ENCODE results near the gene PHACTR4. TPM values are rescaled to one million over a fixed set of nuclear protein-coding genes. Genes with fewer than 3 reads are reported as not detected.

Gene PHACTR4
- total and polyA plus RNA-seq, 2 of the 13 experiments (the other 11 are each of a cell fraction or from before 2014, with no cell fraction given), result 13.9 to 17.1 TPM

DNA sequence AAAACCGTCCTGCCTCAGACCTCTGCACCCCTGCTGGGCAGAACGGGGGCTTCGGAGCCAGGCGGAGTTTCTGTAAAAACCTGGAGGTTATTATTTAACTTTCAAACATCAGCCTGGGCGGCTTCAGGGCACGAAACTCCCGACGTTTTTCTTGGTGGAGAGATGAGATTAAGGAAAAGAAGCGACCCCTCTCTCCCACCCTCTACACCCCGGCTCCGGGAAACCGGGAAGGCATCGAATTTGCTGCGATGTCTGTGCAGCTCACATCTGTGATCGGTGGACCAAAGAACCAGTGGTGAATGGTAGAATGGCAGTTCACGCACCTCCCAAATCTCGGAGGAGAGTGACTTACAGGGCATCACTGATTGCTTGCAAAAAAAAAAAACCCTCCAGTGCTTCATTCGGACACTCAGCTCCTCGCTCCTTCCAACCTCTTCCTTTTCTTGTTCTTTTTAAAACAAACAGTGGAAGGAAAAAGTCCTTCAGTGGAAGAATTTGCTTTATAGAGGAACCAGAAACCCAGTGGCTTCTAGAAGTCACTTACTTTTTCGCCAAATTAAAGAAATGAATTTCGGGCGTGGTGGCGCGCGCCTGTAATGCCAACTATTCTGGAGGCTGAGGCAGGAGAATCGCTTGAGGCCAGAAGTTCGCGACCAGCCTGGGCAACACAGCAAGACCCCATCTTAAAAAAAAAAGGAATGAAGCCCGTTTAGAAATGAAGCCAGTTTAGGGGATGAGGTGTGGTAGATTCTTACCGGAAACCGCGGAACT lies 884 bp downstream of the PHACTR4 start (continued):
- TF ChIP-seq, protein P1, sequence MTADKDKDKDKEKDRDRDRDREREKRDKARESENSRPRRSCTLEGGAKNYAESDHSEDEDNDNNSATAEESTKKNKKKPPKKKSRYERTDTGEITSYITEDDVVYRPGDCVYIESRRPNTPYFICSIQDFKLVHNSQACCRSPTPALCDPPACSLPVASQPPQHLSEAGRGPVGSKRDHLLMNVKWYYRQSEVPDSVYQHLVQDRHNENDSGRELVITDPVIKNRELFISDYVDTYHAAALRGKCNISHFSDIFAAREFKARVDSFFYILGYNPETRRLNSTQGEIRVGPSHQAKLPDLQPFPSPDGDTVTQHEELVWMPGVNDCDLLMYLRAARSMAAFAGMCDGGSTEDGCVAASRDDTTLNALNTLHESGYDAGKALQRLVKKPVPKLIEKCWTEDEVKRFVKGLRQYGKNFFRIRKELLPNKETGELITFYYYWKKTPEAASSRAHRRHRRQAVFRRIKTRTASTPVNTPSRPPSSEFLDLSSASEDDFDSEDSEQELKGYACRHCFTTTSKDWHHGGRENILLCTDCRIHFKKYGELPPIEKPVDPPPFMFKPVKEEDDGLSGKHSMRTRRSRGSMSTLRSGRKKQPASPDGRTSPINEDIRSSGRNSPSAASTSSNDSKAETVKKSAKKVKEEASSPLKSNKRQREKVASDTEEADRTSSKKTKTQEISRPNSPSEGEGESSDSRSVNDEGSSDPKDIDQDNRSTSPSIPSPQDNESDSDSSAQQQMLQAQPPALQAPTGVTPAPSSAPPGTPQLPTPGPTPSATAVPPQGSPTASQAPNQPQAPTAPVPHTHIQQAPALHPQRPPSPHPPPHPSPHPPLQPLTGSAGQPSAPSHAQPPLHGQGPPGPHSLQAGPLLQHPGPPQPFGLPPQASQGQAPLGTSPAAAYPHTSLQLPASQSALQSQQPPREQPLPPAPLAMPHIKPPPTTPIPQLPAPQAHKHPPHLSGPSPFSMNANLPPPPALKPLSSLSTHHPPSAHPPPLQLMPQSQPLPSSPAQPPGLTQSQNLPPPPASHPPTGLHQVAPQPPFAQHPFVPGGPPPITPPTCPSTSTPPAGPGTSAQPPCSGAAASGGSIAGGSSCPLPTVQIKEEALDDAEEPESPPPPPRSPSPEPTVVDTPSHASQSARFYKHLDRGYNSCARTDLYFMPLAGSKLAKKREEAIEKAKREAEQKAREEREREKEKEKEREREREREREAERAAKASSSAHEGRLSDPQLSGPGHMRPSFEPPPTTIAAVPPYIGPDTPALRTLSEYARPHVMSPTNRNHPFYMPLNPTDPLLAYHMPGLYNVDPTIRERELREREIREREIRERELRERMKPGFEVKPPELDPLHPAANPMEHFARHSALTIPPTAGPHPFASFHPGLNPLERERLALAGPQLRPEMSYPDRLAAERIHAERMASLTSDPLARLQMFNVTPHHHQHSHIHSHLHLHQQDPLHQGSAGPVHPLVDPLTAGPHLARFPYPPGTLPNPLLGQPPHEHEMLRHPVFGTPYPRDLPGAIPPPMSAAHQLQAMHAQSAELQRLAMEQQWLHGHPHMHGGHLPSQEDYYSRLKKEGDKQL (CRISPR knock-in tag; IDR thresholded peaks at IDR 0.05; ENCODE audit: low read depth), result no peak
- no peak for TF ChIP-seq ZNF160 (CRISPR knock-in tag; IDR thresholded peaks at IDR 0.05)
- TF ChIP-seq FOSL2 (CRISPR knock-in tag; IDR thresholded peaks at IDR 0.05), result no peak
- TF ChIP-seq, protein P2, sequence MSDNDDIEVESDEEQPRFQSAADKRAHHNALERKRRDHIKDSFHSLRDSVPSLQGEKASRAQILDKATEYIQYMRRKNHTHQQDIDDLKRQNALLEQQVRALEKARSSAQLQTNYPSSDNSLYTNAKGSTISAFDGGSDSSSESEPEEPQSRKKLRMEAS (IDR thresholded peaks at IDR 0.05), result no peak
- no peak for TF ChIP-seq ZSCAN9 (CRISPR knock-in tag; IDR thresholded peaks at IDR 0.05; ENCODE audit: borderline replicate concordance)
- TF ChIP-seq, protein P3, sequence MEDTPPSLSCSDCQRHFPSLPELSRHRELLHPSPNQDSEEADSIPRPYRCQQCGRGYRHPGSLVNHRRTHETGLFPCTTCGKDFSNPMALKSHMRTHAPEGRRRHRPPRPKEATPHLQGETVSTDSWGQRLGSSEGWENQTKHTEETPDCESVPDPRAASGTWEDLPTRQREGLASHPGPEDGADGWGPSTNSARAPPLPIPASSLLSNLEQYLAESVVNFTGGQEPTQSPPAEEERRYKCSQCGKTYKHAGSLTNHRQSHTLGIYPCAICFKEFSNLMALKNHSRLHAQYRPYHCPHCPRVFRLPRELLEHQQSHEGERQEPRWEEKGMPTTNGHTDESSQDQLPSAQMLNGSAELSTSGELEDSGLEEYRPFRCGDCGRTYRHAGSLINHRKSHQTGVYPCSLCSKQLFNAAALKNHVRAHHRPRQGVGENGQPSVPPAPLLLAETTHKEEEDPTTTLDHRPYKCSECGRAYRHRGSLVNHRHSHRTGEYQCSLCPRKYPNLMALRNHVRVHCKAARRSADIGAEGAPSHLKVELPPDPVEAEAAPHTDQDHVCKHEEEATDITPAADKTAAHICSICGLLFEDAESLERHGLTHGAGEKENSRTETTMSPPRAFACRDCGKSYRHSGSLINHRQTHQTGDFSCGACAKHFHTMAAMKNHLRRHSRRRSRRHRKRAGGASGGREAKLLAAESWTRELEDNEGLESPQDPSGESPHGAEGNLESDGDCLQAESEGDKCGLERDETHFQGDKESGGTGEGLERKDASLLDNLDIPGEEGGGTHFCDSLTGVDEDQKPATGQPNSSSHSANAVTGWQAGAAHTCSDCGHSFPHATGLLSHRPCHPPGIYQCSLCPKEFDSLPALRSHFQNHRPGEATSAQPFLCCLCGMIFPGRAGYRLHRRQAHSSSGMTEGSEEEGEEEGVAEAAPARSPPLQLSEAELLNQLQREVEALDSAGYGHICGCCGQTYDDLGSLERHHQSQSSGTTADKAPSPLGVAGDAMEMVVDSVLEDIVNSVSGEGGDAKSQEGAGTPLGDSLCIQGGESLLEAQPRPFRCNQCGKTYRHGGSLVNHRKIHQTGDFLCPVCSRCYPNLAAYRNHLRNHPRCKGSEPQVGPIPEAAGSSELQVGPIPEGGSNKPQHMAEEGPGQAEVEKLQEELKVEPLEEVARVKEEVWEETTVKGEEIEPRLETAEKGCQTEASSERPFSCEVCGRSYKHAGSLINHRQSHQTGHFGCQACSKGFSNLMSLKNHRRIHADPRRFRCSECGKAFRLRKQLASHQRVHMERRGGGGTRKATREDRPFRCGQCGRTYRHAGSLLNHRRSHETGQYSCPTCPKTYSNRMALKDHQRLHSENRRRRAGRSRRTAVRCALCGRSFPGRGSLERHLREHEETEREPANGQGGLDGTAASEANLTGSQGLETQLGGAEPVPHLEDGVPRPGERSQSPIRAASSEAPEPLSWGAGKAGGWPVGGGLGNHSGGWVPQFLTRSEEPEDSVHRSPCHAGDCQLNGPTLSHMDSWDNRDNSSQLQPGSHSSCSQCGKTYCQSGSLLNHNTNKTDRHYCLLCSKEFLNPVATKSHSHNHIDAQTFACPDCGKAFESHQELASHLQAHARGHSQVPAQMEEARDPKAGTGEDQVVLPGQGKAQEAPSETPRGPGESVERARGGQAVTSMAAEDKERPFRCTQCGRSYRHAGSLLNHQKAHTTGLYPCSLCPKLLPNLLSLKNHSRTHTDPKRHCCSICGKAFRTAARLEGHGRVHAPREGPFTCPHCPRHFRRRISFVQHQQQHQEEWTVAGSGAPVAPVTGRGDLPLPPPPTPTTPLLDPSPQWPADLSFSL (CRISPR knock-in tag; IDR thresholded peaks at IDR 0.05), result no peak
- TF ChIP-seq, protein P4, sequence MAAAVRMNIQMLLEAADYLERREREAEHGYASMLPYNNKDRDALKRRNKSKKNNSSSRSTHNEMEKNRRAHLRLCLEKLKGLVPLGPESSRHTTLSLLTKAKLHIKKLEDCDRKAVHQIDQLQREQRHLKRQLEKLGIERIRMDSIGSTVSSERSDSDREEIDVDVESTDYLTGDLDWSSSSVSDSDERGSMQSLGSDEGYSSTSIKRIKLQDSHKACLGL (CRISPR knock-in tag; IDR thresholded peaks at IDR 0.05), result no peak
- no peak for TF ChIP-seq SOX6 (IDR thresholded peaks at IDR 0.05)
- TF ChIP-seq SOX6 (CRISPR knock-in tag; IDR thresholded peaks at IDR 0.05), result peak; percentile 2; the same call in 1 of the 2 replicates
- no peak for TF ChIP-seq ZNF274 (CRISPR knock-in tag; IDR thresholded peaks at IDR 0.05)
- TF ChIP-seq ZNF839 (CRISPR knock-in tag; IDR thresholded peaks at IDR 0.05; ENCODE audit: borderline replicate concordance), result no peak
- no peak for TF ChIP-seq ZNF430 (CRISPR knock-in tag; IDR thresholded peaks at IDR 0.05)
- TF ChIP-seq ZMYM2 (CRISPR knock-in tag; IDR thresholded peaks at IDR 0.05), result 0 out of 2 replicates have a peak, but pooled peaks have one; percentile 23
- TF ChIP-seq KMT2A (CRISPR knock-in tag; IDR thresholded peaks at IDR 0.05), result 0 out of 2 replicates have a peak, but pooled peaks have one; percentile 10
- TF ChIP-seq ZNF530 (CRISPR knock-in tag; IDR thresholded peaks at IDR 0.05; ENCODE audit: low read depth), result no peak
